ENCODE data around the gene CBARP.
"Not testable (repeated sequence)": the region's sequence is repeated elsewhere in the genome, so short reads cannot be mapped to it uniquely, and the experiment has no call there.

CBARP gene

GRCh38 chr19:1213391-1214286, 24.2 kb downstream of the CBARP start:
- peak; percentile 50 for DNase-seq

- peak; percentile 49 for DNase-seq
Observed at GRCh38 chr19:1211494-1212234, 26.1 kb downstream of the CBARP start.

- DNase-seq, result no peak
Observed at GRCh38 chr19:1210227-1210538, 27.6 kb downstream of the CBARP start.

GRCh38 chr19:1208830-1209229, 29.0 kb downstream of the CBARP start:
- not testable (repeated sequence) for DNase-seq

GRCh38 chr19:1206864-1207450, 30.8 kb downstream of the CBARP start:
- peak; percentile 75 for DNase-seq

- peak; percentile 69 for DNase-seq
Observed at GRCh38 chr19:1206150-1206863, 31.5 kb downstream of the CBARP start.

GRCh38 chr19:1205114-1206099, 32.4 kb downstream of the CBARP start, which contains the start of gene STK11:
STK11 (plus strand) TSS chr19:1205778; CDS start chr19:1206914, 1,136 bp downstream.
- DNase-seq, result peak; percentile 89

GRCh38 chr19:1200614-1201013, 37.2 kb downstream of the CBARP start:
- not testable (repeated sequence) for DNase-seq

- DNase-seq, result no peak
Observed at GRCh38 chr19:1199531-1199930, 38.3 kb downstream of the CBARP start.

GRCh38 chr19:1189419-1189818, 48.4 kb downstream of the CBARP start:
- no peak for DNase-seq

- DNase-seq, result no peak
Observed at GRCh38 chr19:1183543-1184172, 54.1 kb downstream of the CBARP start.

GRCh38 chr19:1182727-1183126, 55.1 kb downstream of the CBARP start:
- DNase-seq, result no peak

GRCh38 chr19:1182068-1182467, 55.7 kb downstream of the CBARP start:
- no peak for DNase-seq

- no peak for DNase-seq
Observed at GRCh38 chr19:1181606-1182005, 56.2 kb downstream of the CBARP start.

Measured in right kidney (tissue), 1 donor.